ENCODE data around the gene ZNF784. TPM values are rescaled to one million over a fixed set of nuclear protein-coding genes. Genes with fewer than 3 reads are reported as not detected.

Gene ZNF784
- total and polyA plus RNA-seq, 2 of the 13 experiments (the other 11 are each of a cell fraction or from before 2014, with no cell fraction given): 4.1 to 4.2 TPM

GRCh38 chr19:55654868-55655647 lies 30.7 kb upstream of the ZNF784 start, which contains the start of gene U2AF2 (continued):
- peak; percentile 54; the same call in 1 of the 2 replicates for TF ChIP-seq NFKB2 (CRISPR knock-in tag; IDR thresholded peaks at IDR 0.05; ENCODE audit: borderline replicate concordance)
- peak; percentile 84 for TF ChIP-seq ASH2L (IDR thresholded peaks at IDR 0.05; ENCODE audit: insufficient read length, low read depth, low read length)
- TF ChIP-seq ZNF383 (CRISPR knock-in tag; IDR thresholded peaks at IDR 0.05; ENCODE audit: borderline replicate concordance): no peak
- TF ChIP-seq ZSCAN25 (CRISPR knock-in tag; IDR thresholded peaks at IDR 0.05): 0 out of 2 replicates have a peak, but pooled peaks have one; percentile 33
- TF ChIP-seq THAP8 (CRISPR knock-in tag; IDR thresholded peaks at IDR 0.05; ENCODE audit: borderline replicate concordance): no peak
- no peak for TF ChIP-seq SRSF4 (IDR thresholded peaks at IDR 0.05; ENCODE audit: low read depth, low read length, poor library complexity, severe bottlenecking)
- TF ChIP-seq ZNF574 (CRISPR knock-in tag; IDR thresholded peaks at IDR 0.05): peak; percentile 82
- TF ChIP-seq DNMT1 (CRISPR knock-in tag; IDR thresholded peaks at IDR 0.05): peak; percentile 87; the same call in 1 of the 2 replicates
- TF ChIP-seq ETV5 (CRISPR knock-in tag; IDR thresholded peaks at IDR 0.05; ENCODE audit: borderline replicate concordance): no peak; the same call in 1 of the 2 replicates
- no peak for TF ChIP-seq NFATC3 (CRISPR knock-in tag; IDR thresholded peaks at IDR 0.05)
- TF ChIP-seq ZNF572 (CRISPR knock-in tag; IDR thresholded peaks at IDR 0.05): no peak
- TF ChIP-seq ZBTB20 (CRISPR knock-in tag; IDR thresholded peaks at IDR 0.05; ENCODE audit: borderline replicate concordance, low read depth): no peak
- no peak; the same call in none of the 2 replicates for TF ChIP-seq AKAP8 (CRISPR knock-in tag; IDR thresholded peaks at IDR 0.05)
- no peak for TF ChIP-seq SNAPC5 (CRISPR knock-in tag; IDR thresholded peaks at IDR 0.05; ENCODE audit: borderline replicate concordance)
- no peak; the same call in 1 of the 2 replicates for TF ChIP-seq ZNF274 (CRISPR knock-in tag; IDR thresholded peaks at IDR 0.05)
- peak; percentile 64; the same call in 1 of the 2 replicates for TF ChIP-seq ZNF749 (CRISPR knock-in tag; IDR thresholded peaks at IDR 0.05; ENCODE audit: borderline replicate concordance)
- TF ChIP-seq RCOR2 (CRISPR knock-in tag; IDR thresholded peaks at IDR 0.05): no peak
- TF ChIP-seq ZNF468 (CRISPR knock-in tag; IDR thresholded peaks at IDR 0.05): peak; percentile 79; the same call in 1 of the 2 replicates
- peak; percentile 74; the same call in 1 of the 2 replicates for TF ChIP-seq ZNF547 (CRISPR knock-in tag; IDR thresholded peaks at IDR 0.05)
- TF ChIP-seq ZNF776 (CRISPR knock-in tag; IDR thresholded peaks at IDR 0.05): 0 out of 2 replicates have a peak, but pooled peaks have one; percentile 52

Measured in HepG2 (cell line).